ENCODE measurements around the gene SERGEF.

Gene SERGEF

DNA sequence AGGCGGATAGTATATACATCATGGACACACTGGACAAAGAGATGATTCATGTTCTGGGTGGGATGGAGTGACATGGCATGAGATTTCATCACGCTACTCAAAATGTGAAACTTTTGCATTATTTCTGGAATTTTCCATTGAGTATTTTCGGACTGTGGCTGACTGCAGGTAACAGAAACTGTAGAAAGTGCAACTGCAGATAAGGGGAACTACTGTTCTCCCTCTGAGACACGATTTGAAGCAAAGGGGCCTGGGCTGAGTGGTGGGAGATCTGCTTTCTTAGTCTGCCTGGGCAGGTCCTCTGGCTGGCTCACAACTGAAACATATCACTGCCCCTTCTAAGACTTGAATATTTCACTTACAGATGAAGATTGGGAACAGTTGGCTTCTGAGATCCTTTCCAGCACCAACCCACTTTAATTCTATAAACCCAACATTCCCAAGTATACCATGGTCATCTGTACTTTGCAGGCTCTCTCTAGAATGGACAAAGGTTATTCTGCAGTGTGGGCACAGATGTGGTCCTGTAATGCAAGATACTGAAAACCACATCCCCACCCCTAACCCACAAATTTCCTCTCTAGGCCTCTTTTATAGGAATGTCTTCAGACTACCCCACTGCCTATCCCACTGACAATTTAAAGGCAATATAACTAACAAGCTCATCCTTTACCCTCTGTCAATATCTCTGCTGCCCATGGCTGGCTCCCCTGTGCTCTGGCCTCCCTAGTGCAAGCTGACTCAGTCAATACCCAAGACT, 157.1 kb downstream of the SERGEF start:
- no peak for DNase-seq

DNA sequence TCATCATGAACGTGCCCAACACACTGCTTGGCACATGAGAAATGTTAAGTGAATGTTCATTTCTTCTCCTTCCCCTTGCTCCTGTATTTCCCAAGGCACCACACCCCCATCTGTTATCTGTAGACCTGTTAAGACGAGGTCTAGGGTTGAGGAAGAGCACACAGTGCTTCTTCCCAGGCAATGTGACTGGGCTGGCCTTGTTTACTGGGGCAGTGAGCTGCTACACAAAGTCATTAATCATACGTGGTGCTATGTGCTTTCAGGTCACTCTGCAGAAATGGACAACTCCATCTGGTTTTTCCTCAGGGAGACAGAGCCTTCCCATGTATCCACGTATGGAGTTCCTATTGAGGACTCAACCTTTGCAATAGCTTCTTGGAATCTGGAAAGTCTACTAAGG, 159.6 kb downstream of the SERGEF start:
- DNase-seq: no peak

DNA sequence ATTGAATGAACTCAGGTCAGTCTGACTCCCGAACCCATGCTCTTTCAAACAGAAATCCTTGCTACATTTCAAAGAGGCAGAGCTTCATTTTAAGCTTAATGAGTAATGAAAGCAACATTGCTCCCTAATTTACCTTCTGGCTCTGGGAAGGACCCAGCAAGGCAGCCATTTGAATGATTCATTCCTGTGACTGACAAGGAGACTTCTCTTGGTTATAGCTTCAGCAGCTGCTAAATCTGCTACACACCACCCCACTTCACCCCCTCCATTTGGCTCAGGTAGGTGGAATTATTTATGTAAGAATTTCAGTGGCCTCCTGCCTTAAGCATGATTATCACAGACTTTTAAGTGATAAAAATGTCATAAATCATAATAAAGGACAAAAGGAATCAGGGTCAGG, 160.6 kb downstream of the SERGEF start:
- no peak for DNase-seq

DNA sequence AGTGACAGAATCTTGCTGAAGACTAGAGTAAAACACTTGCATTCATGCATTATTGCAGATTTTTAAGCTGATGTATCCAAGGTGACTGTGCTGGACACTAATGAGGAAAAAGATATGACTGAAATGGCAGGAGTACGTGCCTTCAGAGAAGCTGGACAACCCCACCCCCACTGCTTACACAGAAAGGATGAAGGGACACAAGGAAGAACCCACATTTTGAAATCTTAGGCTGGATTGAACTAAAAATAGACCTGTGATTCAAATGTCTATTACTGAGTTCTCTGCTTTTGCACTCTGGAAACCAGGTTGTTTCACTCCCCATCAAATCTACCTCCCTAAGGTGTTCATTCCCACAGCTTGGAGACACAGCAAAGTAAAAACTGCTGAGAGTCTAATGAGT, 161.2 kb downstream of the SERGEF start:
- no peak for DNase-seq

DNA sequence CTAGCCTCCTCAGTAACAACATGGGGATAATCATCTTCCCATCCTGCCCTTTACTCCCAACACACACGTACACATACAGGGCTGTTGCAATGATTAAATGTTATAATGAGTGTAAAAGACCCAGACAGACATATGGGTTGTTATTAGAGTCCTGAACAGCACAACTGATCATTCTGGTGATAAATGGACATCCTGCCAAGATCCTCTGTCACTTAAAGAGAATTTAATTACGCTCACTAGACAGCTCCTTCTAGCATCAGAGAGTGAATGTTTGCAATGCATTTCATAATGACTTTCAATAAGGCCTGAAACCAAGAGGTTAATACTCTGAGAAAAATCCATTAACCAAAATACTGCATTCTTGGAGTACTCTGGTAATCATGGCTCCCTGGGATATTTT, 162.5 kb downstream of the SERGEF start:
- DNase-seq: no peak

DNA sequence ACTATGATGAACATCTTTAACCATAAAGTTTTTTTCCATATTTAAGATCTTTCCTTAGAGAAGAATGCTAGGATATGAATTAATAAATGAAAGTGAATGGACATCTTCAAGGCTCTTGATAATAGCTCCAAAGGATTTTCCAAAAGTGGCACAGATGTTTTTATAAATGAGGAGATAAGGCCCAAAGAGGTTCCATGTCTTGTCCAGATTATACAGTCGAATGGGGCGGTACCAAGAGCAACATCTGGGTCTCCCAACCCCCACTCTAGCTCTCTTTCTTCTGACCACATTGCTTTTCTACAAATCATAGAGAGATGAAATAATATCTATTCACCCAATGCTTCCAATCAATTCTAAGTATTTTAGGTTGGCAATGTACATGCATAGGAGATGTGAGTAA, 164.1 kb downstream of the SERGEF start:
- no peak for DNase-seq

DNA sequence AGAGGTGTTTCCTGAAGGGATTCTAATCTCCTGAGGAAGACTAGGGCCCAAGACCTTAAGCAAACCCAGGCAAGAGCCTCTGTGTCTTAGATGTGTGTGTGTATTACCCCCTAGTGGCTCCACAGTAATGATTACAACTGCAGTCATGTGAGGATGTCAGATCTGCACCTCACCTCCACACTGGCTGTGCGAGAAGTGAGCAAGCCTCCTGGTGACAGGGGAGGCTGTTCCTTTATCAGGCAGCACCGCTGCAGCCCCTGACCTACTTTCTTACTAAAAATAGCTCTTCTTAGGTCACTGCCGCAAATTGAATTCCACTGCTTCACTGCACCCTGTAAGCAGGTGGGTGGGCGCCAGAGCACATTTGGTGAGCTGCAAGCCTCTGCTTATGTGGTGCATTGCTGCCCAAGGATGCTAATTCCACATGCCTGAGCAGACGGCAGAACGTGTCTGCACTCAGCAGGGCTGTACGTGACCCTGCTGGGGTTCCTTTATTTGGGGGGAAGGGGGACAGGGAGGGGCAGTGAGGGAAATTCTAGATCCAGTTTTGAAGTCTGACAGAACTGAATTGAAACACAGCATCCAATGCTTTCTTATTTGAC, 165.9 kb downstream of the SERGEF start:
- DNase-seq: no peak

DNA sequence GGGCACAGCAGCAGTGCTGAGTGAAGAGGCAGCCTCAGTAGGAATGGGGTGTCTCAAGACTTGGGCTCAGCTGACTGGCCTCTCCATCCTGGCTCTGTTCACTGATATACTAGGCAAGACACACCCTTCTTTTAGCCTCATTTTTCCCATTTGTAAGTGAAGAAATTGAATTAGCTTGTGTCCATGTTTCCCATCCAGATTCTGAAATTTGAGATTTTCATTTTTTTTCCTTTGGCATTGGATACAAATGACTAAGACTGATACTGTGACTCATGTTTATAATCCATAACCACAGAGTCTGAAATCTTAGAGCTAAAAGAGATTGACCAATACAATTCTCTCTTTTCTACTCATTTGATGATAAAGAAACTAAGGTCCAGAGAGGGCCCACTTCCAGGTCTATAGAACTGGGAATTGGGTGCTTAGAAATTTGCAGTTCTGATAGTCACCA, 167.4 kb downstream of the SERGEF start:
- DNase-seq: no peak

DNA sequence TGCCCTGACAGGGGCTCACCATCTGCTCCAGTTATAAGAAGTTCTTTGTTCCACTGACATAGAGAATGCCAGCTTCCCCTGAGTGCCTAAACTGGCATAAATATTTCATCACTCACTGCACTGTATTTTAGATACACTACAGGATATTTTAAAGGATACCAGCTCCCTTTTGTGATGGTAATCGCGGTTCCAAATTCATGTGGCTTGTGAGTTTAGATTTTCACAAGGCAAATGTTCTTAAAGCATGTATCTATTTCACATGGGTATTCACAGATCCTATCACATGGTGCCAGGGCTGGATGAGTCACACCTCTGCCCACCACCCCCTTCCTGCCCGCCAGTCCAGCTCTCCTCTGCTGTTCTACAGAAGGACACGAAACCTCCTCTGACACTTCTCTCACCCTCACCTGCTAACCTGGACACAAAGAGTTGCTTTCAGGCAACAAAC, 172.7 kb downstream of the SERGEF start:
- no peak for DNase-seq

DNA sequence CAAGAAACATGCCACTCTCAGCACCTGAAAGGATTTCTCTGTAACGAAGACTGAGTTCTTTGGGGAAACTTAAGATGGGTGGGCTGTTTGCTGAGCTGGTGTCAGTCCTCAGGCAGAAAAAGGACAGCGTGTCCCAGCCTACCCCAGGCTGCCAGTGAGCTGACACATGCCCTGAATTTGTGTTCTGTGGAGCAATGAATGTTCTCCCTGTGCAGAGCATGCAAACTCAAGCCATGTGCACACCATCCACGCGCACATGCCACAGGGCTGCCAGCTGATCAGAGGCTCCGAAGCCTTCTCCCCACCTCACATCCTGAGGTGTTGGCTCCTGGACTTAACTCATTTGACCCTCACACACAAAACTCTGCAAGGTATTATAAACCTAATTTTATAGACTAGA, 173.4 kb downstream of the SERGEF start:
- no peak for DNase-seq

DNA sequence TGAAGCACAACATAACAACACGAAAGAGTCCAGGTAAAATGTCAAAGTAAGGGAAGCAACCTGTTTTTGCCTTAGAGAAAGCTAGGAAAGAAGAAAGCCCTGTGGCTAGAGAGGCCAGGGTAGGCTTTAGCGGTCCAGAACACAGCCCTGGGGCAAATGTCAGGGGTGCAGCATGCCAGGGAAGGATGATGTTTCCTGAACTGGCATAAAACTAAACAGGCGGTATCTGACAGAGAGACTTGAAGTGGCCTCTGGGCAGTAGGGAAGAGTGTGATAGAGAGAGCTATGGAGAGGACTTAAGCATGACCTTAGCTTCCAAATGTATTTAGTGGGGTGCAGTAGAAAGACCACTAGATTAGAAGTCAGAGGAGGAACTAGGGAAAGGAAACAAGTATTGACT, 174.7 kb downstream of the SERGEF start:
- no peak for DNase-seq

DNA sequence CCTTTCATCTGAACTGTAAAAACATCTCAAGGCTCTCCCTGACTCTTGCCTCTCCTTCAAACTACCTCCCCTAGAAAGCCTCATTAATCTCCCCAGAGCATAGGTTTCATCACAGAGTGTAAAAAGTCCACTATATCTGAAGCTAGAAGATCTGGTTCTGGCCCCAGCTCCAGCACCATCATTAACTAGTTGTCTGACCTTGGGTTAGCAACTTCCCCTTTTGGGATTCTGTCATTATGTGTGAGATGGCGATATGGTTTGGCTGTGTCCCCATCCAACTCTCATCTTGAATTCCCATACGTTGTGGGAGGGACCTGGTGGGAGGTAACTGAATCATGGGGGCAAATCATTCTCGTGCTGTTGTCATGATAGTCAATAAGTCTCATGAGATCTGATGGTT, 181.0 kb downstream of the SERGEF start:
- no peak for DNase-seq

DNA sequence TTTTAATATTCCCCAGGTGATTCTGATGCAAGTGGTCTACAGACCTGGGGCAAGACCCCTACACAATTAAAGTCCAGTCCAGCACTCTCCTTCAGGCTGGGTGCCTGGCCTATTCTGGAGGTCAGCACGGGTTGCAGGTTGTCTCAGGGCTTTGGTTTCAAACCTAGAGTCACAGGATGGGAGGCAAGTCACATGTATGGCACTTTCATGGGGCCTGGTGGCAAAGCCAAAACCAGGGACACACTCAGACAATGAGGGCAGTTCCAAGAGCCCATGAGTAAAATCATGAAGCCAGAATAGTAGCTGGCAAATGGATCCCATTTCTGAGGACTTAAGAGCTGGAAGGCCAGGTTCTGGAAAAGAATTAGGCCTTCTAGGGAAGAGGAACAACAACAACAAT, 181.6 kb downstream of the SERGEF start:
- DNase-seq: no peak

DNA sequence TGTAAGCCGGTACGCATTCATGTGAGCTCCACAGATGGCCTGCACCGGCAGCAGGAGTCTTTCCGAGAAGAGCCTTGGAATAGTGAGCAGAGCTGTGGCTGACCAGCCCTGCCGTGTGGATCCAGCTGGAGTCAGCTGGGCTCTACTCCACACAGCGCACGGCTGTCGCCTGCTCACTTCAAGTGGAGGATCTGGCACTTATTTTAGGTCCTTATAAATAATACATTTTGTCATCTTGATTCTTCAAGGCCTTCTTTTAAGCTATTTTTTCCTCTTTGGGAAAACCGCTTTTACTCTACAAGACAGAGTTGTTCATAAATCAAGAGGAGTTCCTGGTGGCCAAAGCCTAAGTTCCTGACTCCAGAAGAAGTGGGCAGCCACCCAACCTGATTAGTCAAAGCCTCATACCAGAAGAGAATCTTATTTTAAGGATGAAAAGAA, 184.5 kb downstream of the SERGEF start:
- no peak for DNase-seq

DNA sequence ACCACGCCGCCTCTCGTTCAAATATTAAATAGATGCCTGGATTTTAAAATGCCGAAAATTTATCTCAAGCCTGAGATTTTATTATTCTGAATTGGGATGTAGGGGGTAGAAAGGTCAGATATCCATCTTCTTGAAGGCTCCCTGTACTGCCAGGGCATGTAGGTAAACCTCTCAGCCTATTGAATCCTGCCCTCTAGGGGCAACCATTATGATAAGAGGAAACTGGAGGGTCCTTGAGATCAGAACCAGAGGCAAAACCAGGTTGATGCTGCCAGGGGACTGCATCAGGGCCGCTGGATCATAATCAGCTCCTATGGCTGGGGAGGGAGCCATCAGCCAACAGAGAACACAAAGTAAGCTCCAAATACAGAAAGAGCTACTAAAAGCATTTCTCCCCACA, 185.8 kb downstream of the SERGEF start:
- no peak for DNase-seq

DNA sequence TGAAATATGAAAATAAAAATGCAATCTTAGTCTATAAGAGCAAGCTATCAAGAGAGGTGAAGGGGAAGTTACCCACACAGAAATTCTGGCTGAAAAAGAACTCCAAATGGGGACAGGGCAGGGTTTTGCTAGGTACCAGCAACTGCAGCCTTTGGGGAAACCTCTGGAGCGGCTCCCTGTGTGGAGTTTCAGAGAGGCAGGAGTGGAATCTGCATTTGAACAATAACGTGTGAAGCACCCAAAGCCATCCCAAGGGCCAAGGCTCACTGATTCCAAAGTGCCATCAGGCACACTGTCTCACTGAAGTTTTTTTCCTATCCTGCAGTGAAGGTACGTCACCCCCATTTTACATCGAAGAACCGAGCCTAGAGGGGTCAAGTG, 190.5 kb downstream of the SERGEF start:
- DNase-seq: no peak

DNA sequence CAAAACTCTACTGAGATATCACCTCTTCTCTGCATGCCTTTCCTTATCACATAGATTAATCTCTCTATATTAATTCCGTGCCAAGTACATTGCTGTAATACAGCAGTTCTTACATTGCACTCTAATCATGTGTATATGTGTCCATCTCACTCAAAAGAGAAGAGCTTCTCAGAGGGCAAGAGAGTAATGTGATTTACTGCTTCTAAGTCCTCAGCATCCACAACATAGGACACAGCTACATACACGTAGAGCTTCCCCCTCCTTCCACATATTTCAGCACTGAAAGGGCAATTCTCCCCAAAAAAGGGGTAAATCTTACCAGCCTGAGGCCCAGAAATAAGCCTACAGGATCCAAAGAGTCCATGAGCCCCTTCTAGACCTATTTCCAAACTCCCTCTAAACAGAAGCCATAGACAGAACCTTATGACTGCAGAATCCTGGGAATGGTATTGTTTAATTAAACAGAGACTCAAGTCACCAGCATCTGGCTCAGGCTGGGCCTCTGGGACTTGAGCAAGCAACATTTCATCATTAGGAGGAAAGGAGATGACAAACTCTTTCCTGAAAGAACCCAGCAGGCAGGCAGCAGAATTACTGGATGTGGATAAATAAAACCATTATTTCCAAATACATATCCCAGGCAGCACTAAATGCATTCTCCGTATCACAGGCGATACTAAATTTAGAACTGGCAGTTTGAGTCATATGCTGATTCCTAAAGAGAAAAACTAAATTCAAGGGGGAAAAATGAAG, 191.0 kb downstream of the SERGEF start:
- DNase-seq: no peak

DNA sequence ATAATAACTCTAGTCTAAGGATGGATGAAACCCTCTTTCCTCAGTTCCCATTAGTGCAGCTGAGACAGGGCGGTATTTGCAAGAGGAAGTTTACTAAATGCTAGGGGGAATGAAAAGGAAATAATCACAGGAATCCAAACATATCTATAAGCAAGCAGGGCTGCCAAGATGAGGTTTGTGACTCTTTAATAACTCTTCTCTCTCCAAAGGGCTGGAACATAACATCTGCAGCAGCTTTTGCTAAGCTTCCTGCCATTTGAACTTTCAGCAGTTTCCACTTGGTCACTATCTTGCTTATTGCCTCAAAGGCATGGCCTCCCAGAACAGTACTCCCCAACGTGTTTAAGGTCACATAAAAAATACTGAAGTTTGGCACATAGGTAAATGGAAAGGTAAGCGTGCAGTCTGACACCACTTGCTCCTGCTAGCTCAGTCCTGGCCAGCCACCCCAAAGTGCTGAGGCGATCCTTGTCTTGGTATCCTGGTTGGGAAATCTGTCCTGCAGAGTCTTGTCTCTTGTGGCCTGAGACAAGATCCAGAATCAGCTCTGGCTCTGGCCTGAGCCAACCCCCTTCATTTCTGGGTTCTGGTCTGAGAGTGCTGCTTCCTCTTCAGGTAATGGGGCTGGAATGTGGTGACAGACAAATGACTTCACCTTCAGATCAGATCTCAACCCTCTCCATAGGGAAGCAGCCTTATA, 196.5 kb downstream of the SERGEF start:
- no peak for DNase-seq

DNA sequence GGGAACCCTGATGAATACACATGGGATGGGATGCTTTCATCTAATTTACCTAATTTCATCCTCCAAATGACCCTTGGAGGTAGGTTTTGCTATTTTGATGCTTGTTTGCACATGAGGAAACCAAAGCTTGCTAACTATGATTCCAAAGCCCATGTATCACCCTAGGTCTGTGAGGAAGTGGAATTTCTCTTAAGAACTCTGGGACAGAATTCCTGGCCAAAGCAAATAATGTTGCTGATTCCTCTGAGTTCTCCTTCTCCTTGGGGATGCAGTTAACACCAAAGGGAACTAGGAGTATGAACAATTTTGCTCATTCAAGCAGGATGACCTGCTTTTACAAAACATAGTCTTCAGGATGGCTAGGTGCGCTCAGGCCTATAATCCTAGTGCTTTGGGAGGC, 198.3 kb downstream of the SERGEF start:
- no peak for DNase-seq

DNA sequence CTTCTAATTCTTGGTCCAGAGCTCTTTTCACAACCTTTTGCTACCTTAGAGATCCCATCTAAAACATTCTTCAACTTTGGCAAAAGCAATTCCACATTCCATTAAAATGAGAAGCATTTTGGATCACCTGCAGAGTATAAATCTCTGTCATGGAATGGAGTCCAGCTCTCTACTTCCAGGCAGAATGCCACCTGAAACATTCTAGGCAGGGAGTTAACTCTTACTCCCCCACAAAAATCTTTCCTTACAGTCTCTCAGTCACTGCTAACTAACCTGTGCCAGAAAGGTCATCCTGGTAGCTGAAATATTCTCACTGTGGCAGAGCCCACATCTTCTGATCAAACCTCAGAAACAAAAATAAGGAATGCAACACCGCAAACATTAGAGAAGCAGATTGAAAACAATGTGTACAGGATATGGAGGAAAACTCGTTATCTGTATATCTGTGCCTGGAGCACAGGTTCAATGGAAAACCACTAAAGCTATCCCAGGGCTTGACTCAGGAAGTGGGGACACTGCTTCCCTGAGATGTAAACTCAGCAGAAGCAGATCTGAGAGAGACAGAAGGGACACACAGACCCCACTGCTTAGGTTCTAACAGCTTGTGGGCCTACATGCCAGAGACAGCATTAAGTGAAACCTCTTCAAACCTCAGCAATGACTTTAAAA, 199.3 kb downstream of the SERGEF start:
- no peak for DNase-seq

DNA sequence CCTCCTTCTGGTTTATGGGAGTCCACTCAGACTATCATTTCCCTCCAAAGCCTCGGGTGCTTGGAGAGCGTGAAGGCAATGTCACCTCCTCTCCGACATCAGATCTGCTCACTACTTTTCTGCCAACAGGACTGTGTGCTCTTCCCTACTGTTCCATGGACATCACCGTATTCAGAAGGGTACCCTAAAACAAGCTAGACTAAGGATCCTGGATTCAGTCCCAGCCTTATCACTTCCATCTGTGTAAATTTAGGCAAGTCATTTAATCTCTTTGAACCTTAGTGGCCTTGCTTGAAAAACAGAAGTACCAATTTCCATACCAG, 200.0 kb downstream of the SERGEF start:
- no peak for DNase-seq

DNA sequence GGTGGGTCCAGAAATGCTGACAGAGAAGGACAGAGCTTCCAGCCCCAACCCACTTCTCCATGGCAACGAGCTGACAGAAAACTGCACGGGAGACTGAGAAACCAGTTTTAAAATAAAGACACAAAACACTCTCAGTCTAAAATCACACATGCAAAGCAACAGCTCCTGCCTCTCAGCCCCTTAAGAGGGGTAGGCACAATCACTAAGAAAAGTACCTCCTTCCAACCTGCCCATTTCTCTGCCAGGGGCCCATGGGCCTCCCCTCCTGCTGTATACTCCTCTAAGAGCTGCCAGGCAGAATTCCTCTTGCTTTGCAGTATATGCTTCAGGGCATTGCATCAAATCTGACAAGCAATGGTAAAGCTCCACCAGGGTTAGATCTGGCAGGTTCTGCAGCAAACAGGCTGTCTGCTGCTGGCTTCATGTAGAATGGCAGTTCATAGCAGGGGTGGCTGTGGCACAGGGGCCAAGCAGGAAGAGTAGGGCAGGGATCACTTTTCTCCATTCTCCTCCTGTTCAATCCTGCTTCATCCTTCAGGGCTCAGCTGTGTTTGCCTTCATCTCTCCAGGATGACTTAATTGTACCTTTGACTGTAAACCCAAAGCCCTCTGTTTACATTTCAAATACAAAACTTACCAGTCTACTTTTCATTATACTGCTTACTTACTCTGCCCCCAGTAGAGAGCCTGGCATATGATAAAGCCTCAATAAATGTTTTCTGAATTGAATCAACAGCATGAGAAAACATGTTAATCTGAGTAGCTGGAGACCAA, 200.6 kb downstream of the SERGEF start:
- DNase-seq: no peak
